ENCODE measurements around the gene SNCAIP. TPM values are rescaled to one million over a fixed set of nuclear protein-coding genes. Genes with fewer than 3 reads are reported as not detected.
A peak's percentile ranks its signal among the peaks of the same experiment; 100 is the strongest.

SNCAIP gene
- total RNA-seq, 1 donor from 2014 or later = 11.3 TPM

GRCh38 chr5:122283592-122283991 is 28.4 kb upstream of the SNCAIP start:
- no peak overlapping the region for H3K27ac ChIP-seq
- H3K27me3 ChIP-seq = no peaks in the 10 kb centered on the region
- no peak for DNase-seq (ENCODE audit: extremely low spot score in 2 of 2)
- intact Hi-C loops (cut with DNase I) = no loop called here
- no peaks in the 10 kb centered on the region for H3K4me1 ChIP-seq
- no peaks in the 10 kb centered on the region for H3K36me3 ChIP-seq
- no peak overlapping the region for H3K4me3 ChIP-seq
- TF ChIP-seq POLR2A (IDR thresholded peaks at IDR 0.05) (no peak), CTCF (IDR thresholded peaks at IDR 0.05) (no peak), POLR2AphosphoS5 (IDR thresholded peaks at IDR 0.05; ENCODE audit: insufficient read depth in 1 of 2, low read depth in 1 of 2) (no peak)
- H3K9me3 ChIP-seq = no peaks in the 10 kb centered on the region

DNA sequence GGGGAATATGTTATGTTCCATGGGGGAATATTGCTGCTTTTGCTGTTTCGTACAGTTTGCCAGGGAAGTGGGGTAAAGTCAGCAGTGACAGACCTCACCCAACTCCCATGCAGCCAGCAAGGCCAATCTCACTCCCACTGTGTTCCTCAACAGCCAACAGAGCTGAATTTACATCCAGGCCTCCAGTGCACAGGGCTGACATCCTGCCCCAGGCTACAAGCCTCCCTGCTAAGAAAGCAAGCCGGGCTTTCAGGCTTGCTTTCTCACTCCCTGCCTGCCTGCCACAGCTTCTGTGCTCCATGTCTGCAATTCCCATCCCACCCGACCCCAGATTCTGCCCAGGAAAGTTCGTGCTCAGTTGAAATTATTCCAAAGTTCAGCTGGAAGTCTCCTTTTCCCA is 25.5 kb upstream of the SNCAIP start:
- intact Hi-C loops (cut with DNase I) = no loop called here
- no peaks in the 10 kb centered on the region for H3K9me3 ChIP-seq
- H3K27me3 ChIP-seq = no peaks in the 10 kb centered on the region
- no peak overlapping the region for H3K4me3 ChIP-seq
- H3K36me3 ChIP-seq = no peaks in the 10 kb centered on the region
- H3K4me1 ChIP-seq = peaks cover 8% of the 10 kb centered on the region
- H3K27ac ChIP-seq = no peak overlapping the region
- no peak for DNase-seq (ENCODE audit: extremely low spot score in 2 of 2)
- TF ChIP-seq POLR2AphosphoS5 (IDR thresholded peaks at IDR 0.05; ENCODE audit: insufficient read depth in 1 of 2, low read depth in 1 of 2) = no peak

DNA sequence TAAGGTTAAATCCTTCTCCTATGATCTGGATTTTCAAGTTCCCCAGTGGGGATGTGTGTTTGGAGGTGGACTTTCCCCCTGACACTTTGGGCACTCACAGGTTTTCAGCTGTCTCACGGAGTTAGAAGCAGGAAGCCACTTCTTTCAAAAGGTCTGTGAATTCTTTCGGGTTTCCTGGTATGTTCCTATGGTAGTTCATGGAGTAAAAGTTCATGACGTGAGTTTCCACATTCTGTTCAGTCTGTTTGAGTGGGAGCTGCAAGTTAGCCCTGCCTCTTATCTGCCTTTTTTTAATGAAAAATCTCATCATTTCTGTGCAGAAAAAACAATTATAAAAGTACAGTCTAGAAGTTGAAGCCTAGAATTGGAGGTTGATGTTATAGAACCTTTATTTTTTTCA is 24.9 kb upstream of the SNCAIP start:
- H3K9me3 ChIP-seq = no peaks in the 10 kb centered on the region

DNA sequence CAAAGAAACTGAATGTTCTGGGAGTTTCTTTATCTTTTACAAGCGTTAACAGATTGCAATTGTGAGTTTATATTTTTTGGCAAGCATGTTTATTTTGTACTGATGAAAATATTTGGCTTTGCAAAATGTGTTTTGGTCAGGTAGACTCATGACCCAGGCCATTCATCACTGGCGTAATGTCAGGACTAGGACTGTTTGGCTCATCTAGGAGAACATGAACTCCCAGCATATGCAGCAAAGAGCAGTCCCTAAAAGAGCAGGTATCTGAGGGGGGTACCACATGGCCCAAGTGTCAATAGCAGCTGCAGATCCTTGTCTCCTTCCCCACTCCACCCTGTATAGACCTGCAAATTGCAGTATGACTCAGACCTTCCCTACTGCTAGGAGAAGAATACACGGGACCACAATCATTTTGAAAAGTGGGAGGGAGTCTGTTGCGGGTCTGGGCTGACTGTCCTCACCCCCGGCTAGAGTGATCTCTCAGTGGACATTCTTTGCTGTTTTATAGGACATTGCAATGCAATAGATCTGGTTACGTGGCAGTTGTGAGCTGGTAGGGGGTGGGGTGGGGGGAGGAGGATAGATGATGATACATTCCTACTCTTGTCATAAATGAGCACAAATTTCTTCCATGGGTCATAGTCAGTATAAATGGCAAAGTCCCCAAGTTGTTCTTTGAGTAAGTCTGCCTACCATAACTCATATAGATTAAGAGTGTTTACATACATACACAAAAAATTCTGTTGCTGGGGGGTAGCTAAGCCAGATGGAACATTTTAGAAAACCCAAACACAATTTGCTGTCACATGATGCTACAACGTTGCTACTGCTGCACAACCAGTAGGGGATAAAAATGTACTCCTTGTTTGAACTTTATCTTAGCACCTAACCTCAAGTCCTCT is 20.8 kb upstream of the SNCAIP start:
- no peaks in the 10 kb centered on the region for H3K36me3 ChIP-seq
- no peaks in the 10 kb centered on the region for H3K9me3 ChIP-seq
- peaks cover 20% of the 10 kb centered on the region for H3K4me1 ChIP-seq
- no peak for TF ChIP-seq POLR2A (IDR thresholded peaks at IDR 0.05)
- TF ChIP-seq CTCF (IDR thresholded peaks at IDR 0.05) = no peak
- TF ChIP-seq POLR2AphosphoS5 (IDR thresholded peaks at IDR 0.05; ENCODE audit: insufficient read depth in 1 of 2, low read depth in 1 of 2) = no peak
- no peak overlapping the region for H3K4me3 ChIP-seq
- peak overlapping the region; percentile 27 for H3K27ac ChIP-seq
- no peak for DNase-seq (ENCODE audit: extremely low spot score in 2 of 2)
- H3K27me3 ChIP-seq = no peaks in the 10 kb centered on the region
- intact Hi-C loops (cut with DNase I) = no loop called here

More for the DNA sequence above, 24.9 kb upstream of the SNCAIP start:
- TF ChIP-seq CTCF (IDR thresholded peaks at IDR 0.05) (no peak), POLR2AphosphoS5 (IDR thresholded peaks at IDR 0.05; ENCODE audit: insufficient read depth in 1 of 2, low read depth in 1 of 2) (no peak), POLR2A (IDR thresholded peaks at IDR 0.05) (no peak)
- Histone ChIP-seq H3K36me3 (no peaks in the 10 kb centered on the region), H3K4me3 (no peak overlapping the region), H3K27ac (no peak overlapping the region), H3K4me1 (peaks cover 10% of the 10 kb centered on the region), H3K27me3 (no peaks in the 10 kb centered on the region)
- intact Hi-C loops (cut with DNase I) = no loop called here
- DNase-seq (ENCODE audit: extremely low spot score in 2 of 2) = no peak

DNA sequence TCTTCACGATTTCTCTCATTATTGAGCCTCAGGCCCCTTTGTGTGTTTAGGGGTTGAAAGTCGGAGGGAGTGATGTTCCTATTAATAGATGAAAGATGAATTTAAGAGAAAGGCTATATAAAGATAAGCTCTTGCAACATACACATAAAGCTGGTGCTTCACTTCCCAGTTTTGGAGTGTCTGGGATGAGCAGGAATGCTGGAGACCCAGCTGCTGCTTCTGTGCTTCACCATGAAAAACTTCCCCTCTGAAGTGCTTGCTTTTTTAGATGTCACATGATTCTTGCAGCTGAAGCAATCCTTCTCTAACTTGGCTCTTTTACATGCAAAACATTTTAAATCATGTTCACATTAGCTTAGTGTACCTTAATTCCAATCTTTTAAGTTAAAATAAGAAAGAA is 19.7 kb upstream of the SNCAIP start:
- Histone ChIP-seq H3K9me3 (no peaks in the 10 kb centered on the region), H3K27me3 (no peaks in the 10 kb centered on the region), H3K4me3 (no peak overlapping the region), H3K4me1 (peaks cover 20% of the 10 kb centered on the region), H3K36me3 (no peaks in the 10 kb centered on the region), H3K27ac (peak overlapping the region; percentile 27)
- no peak for DNase-seq (ENCODE audit: extremely low spot score in 2 of 2)
- intact Hi-C loops (cut with DNase I) = no loop called here
- TF ChIP-seq POLR2AphosphoS5 (IDR thresholded peaks at IDR 0.05; ENCODE audit: insufficient read depth in 1 of 2, low read depth in 1 of 2) (peak in 1 of 2 donors; percentile 16), CTCF (IDR thresholded peaks at IDR 0.05) (no peak)
